WTC11 (cell line): Measurements from ENCODE around the gene GNLY. TPM values are rescaled to one million over a fixed set of nuclear protein-coding genes. Genes with fewer than 3 reads are reported as not detected.

Source experiments
- ATAC-seq: fragments of 200-7000 bp; cut with Tn5 transposase; 2 replicates; pipeline ENCODE4 v1.10.0; 2021; ENCODE audit warnings: mild to moderate bottlenecking, moderate library complexity
- CTCF ChIA-PET: fragments of 300-600 bp; sonication (Branson Sonifier 250); formaldehyde crosslinking; loops from one replicate; lab custom pipeline; 2021; ENCODE audit warnings: antibody characterized with exemption; lab: Charles Lee
- POLR2A ChIA-PET: fragments of 350-600 bp; sonication (Branson Sonifier 250); formaldehyde crosslinking; loops from one replicate; lab custom pipeline; 2021; ENCODE audit warnings: antibody characterized with exemption; lab: Charles Lee
- DNase-seq: peaks from one replicate; pipeline ENCODE4 v3.0.0; 2021; ENCODE audit warnings: low spot score
- H3K27ac Mint-ChIP-seq: 2 replicates; pipeline ENCODE4 v1.8.0; 2021; ENCODE audit warnings: mixed read lengths
- H3K27me3 Mint-ChIP-seq: 2 replicates; pipeline ENCODE4 v1.8.0; 2021; ENCODE audit warnings: low read depth, mild to moderate bottlenecking, moderate library complexity, mixed read lengths
- H3K36me3 Mint-ChIP-seq: 2 replicates; pipeline ENCODE4 v1.8.0; 2021; ENCODE audit warnings: mixed read lengths
- H3K4me1 Mint-ChIP-seq: 2 replicates; pipeline ENCODE4 v1.8.0; 2022; ENCODE audit warnings: mixed read lengths
- H3K4me3 Mint-ChIP-seq: 2 replicates; pipeline ENCODE4 v1.8.0; 2021; ENCODE audit warnings: mild to moderate bottlenecking, moderate library complexity, mixed read lengths
- H3K9me3 Mint-ChIP-seq: 2 replicates; pipeline ENCODE4 v1.8.0; 2021; ENCODE audit warnings: mixed read lengths
- ELF4 ChIP-seq: sonication (generic); formaldehyde crosslinking; IDR thresholded peaks from 2 replicates; pipeline ENCODE4 v1.8.1; 2022; ENCODE audit warnings: low read depth, mild to moderate bottlenecking, moderate library complexity, missing genetic modification reagents
- NFE2L1 ChIP-seq: sonication (generic); formaldehyde crosslinking; IDR thresholded peaks from 2 replicates; pipeline ENCODE4 v1.8.1; 2023; ENCODE audit warnings: missing genetic modification reagents
- PRRX2 ChIP-seq: fragments of 250-450 bp; sonication (Bioruptor Pico); IDR thresholded peaks from 2 replicates; pipeline ENCODE4 v1.8.0; 2021; ENCODE audit warnings: mild to moderate bottlenecking
- SMAD4 ChIP-seq: sonication (generic); formaldehyde crosslinking; IDR thresholded peaks from 2 replicates; pipeline ENCODE4 v1.8.0; 2022; ENCODE audit warnings: mild to moderate bottlenecking, missing genetic modification reagents
- SOX15 ChIP-seq: fragments of 250-450 bp; sonication (Bioruptor Pico); IDR thresholded peaks from 2 replicates; pipeline ENCODE4 v1.9.0; 2021; ENCODE audit warnings: mild to moderate bottlenecking
- TCF7 ChIP-seq: sonication (generic); formaldehyde crosslinking; IDR thresholded peaks from 2 replicates; pipeline ENCODE4 v1.8.0; 2022; ENCODE audit warnings: mild to moderate bottlenecking, low read depth, missing genetic modification reagents, moderate library complexity
- TEAD4 ChIP-seq: sonication (generic); formaldehyde crosslinking; IDR thresholded peaks from 2 replicates; pipeline ENCODE4 v1.8.0; 2022; ENCODE audit warnings: mild to moderate bottlenecking, missing genetic modification reagents
- ZNF121 ChIP-seq: sonication (generic); formaldehyde crosslinking; IDR thresholded peaks from 2 replicates; pipeline ENCODE4 v1.8.0; 2023; ENCODE audit warnings: missing genetic modification reagents
- ZNF317 ChIP-seq: sonication (generic); formaldehyde crosslinking; IDR thresholded peaks from 2 replicates; pipeline ENCODE4 v1.8.1; 2023; ENCODE audit warnings: low read depth, mild to moderate bottlenecking, moderate library complexity, missing genetic modification reagents, borderline replicate concordance
- ZNF396 ChIP-seq: fragments of 250-450 bp; sonication (Bioruptor Pico); IDR thresholded peaks from 2 replicates; pipeline ENCODE4 v1.8.0; 2021; ENCODE audit warnings: mild to moderate bottlenecking, moderate library complexity, borderline replicate concordance
- ZNF423 ChIP-seq: fragments of 250-450 bp; sonication (Bioruptor Pico); IDR thresholded peaks from 2 replicates; pipeline ENCODE4 v2.1.2; 2022; ENCODE audit warnings: mild to moderate bottlenecking, moderate library complexity
- total RNA-seq: library from RNA; stranded (reverse); gene quantifications from 3 replicates; pipeline ENCODE4 v1.2.3, GENCODE V29; 2021
- TF ChIP-seq, protein P1 (sequence below): sonication (generic); formaldehyde crosslinking; IDR thresholded peaks from 2 replicates; pipeline ENCODE4 v1.8.1; 2022; ENCODE audit warnings: low read depth, mild to moderate bottlenecking, moderate library complexity, missing genetic modification reagents, borderline replicate concordance
- TF ChIP-seq, protein P2 (sequence below): sonication (generic); formaldehyde crosslinking; IDR thresholded peaks from 2 replicates; pipeline ENCODE4 v1.8.1; 2023; ENCODE audit warnings: mild to moderate bottlenecking, missing genetic modification reagents, moderate library complexity
- TF ChIP-seq, protein P3 (sequence below): sonication (generic); formaldehyde crosslinking; IDR thresholded peaks from 2 replicates; pipeline ENCODE4 v1.8.0; 2022; ENCODE audit warnings: missing genetic modification reagents
- TF ChIP-seq, protein P4 (sequence below): sonication (generic); formaldehyde crosslinking; IDR thresholded peaks from 2 replicates; pipeline ENCODE4 v1.8.1; 2023; ENCODE audit warnings: mild to moderate bottlenecking, missing genetic modification reagents
- TF ChIP-seq, protein P5 (sequence below): sonication (generic); formaldehyde crosslinking; IDR thresholded peaks from 2 replicates; pipeline ENCODE4 v1.8.1; 2022; ENCODE audit warnings: missing genetic modification reagents, borderline replicate concordance
- TF ChIP-seq, protein P6 (sequence below): fragments of 250-450 bp; sonication (Bioruptor Pico); IDR thresholded peaks from 2 replicates; pipeline ENCODE4 v1.9.0; 2021; ENCODE audit warnings: mild to moderate bottlenecking

The GNLY gene
- total RNA-seq, 1 experiment from 2014 or later: not detected

DNA sequence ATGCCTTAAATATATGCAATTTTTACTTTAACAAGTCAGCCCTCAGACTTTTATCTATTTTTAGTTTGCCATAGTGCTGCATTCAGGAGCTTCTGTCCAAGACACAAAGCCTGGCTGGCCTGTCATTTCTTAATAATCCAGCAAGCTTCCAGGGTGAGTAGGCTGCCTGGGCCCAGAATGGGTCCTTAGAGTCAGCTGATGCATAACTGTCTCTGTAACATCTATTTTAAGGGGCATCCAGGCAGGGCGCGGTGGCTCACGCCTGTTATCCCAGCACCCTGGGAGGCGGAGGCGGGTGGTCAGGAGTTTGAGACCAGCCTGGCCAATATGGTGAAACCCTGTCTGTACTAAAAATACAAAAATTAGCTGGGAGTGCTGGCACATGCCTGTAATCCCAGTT is 11.8 kb upstream of the GNLY start (continued):
- TF ChIP-seq, protein P1, sequence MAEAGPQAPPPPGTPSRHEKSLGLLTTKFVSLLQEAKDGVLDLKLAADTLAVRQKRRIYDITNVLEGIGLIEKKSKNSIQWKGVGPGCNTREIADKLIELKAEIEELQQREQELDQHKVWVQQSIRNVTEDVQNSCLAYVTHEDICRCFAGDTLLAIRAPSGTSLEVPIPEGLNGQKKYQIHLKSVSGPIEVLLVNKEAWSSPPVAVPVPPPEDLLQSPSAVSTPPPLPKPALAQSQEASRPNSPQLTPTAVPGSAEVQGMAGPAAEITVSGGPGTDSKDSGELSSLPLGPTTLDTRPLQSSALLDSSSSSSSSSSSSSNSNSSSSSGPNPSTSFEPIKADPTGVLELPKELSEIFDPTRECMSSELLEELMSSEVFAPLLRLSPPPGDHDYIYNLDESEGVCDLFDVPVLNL (CRISPR knock-in tag): no peak
- TF ChIP-seq SMAD4 (no peak), ZNF423 (CRISPR knock-in tag) (no peak), ZNF121 (CRISPR knock-in tag) (no peak)
- TF ChIP-seq, protein P2, sequence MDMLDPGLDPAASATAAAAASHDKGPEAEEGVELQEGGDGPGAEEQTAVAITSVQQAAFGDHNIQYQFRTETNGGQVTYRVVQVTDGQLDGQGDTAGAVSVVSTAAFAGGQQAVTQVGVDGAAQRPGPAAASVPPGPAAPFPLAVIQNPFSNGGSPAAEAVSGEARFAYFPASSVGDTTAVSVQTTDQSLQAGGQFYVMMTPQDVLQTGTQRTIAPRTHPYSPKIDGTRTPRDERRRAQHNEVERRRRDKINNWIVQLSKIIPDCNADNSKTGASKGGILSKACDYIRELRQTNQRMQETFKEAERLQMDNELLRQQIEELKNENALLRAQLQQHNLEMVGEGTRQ: no peak
- TF ChIP-seq, protein P3, sequence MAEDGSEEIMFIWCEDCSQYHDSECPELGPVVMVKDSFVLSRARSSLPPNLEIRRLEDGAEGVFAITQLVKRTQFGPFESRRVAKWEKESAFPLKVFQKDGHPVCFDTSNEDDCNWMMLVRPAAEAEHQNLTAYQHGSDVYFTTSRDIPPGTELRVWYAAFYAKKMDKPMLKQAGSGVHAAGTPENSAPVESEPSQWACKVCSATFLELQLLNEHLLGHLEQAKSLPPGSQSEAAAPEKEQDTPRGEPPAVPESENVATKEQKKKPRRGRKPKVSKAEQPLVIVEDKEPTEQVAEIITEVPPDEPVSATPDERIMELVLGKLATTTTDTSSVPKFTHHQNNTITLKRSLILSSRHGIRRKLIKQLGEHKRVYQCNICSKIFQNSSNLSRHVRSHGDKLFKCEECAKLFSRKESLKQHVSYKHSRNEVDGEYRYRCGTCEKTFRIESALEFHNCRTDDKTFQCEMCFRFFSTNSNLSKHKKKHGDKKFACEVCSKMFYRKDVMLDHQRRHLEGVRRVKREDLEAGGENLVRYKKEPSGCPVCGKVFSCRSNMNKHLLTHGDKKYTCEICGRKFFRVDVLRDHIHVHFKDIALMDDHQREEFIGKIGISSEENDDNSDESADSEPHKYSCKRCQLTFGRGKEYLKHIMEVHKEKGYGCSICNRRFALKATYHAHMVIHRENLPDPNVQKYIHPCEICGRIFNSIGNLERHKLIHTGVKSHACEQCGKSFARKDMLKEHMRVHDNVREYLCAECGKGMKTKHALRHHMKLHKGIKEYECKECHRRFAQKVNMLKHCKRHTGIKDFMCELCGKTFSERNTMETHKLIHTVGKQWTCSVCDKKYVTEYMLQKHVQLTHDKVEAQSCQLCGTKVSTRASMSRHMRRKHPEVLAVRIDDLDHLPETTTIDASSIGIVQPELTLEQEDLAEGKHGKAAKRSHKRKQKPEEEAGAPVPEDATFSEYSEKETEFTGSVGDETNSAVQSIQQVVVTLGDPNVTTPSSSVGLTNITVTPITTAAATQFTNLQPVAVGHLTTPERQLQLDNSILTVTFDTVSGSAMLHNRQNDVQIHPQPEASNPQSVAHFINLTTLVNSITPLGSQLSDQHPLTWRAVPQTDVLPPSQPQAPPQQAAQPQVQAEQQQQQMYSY (CRISPR knock-in tag): no peak

DNA sequence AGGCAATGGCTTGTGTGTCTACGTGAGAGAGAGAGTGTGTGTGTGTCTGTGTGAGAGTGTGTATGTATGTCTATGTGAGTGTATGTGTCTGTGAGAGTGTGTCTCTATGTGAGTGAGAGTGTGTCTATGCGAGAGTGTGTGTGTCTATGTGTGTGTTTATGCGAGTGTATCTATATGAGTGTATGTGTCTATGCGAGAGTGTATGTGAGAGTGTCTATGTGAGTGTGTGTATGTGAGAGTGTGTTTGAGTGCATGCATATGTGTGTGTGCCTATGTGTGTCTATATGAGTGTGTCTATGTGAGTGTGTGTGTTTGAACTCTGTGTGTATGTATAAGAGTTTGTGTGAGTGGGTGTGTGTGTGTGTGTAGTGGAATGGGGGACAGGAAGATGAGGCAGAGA is 9.8 kb upstream of the GNLY start:
- 0 out of 2 replicates have a peak, but pooled peaks cover 4% of the 10 kb centered on the region for H3K4me1 Mint-ChIP-seq
- no peaks in the 10 kb centered on the region for H3K9me3 Mint-ChIP-seq
- no peak for ATAC-seq
- TF ChIP-seq TEAD4 (no peak), ZNF396 (CRISPR knock-in tag) (no peak), NFE2L1 (CRISPR knock-in tag) (no peak), TCF7 (no peak), ZNF423 (CRISPR knock-in tag) (no peak), ZNF317 (CRISPR knock-in tag) (no peak), PRRX2 (CRISPR knock-in tag) (no peak), ELF4 (CRISPR knock-in tag) (no peak), SOX15 (no peak), SMAD4 (no peak)
- TF ChIP-seq, protein P4, sequence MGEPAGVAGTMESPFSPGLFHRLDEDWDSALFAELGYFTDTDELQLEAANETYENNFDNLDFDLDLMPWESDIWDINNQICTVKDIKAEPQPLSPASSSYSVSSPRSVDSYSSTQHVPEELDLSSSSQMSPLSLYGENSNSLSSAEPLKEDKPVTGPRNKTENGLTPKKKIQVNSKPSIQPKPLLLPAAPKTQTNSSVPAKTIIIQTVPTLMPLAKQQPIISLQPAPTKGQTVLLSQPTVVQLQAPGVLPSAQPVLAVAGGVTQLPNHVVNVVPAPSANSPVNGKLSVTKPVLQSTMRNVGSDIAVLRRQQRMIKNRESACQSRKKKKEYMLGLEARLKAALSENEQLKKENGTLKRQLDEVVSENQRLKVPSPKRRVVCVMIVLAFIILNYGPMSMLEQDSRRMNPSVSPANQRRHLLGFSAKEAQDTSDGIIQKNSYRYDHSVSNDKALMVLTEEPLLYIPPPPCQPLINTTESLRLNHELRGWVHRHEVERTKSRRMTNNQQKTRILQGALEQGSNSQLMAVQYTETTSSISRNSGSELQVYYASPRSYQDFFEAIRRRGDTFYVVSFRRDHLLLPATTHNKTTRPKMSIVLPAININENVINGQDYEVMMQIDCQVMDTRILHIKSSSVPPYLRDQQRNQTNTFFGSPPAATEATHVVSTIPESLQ (CRISPR knock-in tag): no peak
- TF ChIP-seq, protein P5, sequence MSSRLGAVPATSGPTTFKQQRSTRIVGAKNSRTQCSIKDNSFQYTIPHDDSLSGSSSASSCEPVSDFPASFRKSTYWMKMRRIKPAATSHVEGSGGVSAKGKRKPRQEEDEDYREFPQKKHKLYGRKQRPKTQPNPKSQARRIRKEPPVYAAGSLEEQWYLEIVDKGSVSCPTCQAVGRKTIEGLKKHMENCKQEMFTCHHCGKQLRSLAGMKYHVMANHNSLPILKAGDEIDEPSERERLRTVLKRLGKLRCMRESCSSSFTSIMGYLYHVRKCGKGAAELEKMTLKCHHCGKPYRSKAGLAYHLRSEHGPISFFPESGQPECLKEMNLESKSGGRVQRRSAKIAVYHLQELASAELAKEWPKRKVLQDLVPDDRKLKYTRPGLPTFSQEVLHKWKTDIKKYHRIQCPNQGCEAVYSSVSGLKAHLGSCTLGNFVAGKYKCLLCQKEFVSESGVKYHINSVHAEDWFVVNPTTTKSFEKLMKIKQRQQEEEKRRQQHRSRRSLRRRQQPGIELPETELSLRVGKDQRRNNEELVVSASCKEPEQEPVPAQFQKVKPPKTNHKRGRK: no peak
- TF ChIP-seq, protein P6, sequence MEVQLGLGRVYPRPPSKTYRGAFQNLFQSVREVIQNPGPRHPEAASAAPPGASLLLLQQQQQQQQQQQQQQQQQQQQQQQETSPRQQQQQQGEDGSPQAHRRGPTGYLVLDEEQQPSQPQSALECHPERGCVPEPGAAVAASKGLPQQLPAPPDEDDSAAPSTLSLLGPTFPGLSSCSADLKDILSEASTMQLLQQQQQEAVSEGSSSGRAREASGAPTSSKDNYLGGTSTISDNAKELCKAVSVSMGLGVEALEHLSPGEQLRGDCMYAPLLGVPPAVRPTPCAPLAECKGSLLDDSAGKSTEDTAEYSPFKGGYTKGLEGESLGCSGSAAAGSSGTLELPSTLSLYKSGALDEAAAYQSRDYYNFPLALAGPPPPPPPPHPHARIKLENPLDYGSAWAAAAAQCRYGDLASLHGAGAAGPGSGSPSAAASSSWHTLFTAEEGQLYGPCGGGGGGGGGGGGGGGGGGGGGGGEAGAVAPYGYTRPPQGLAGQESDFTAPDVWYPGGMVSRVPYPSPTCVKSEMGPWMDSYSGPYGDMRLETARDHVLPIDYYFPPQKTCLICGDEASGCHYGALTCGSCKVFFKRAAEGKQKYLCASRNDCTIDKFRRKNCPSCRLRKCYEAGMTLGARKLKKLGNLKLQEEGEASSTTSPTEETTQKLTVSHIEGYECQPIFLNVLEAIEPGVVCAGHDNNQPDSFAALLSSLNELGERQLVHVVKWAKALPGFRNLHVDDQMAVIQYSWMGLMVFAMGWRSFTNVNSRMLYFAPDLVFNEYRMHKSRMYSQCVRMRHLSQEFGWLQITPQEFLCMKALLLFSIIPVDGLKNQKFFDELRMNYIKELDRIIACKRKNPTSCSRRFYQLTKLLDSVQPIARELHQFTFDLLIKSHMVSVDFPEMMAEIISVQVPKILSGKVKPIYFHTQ: no peak
- TF ChIP-seq, all 79 proteins: peak for 0
- H3K27ac Mint-ChIP-seq: no peak overlapping the region
- H3K27me3 Mint-ChIP-seq: peaks cover 7% of the 10 kb centered on the region
- ChIA-PET CTCF (interaction anchor here (1.1 to 3.6 kb wide), 3 partner anchors 22 to 129 kb away, joined by 3 to 16 read pairs (median 7); no protein-coding TSS in a partner anchor), POLR2A (no interaction called here)
- DNase-seq: no peak
- H3K36me3 Mint-ChIP-seq: no peaks in the 10 kb centered on the region
- no peak overlapping the region for H3K4me3 Mint-ChIP-seq
